Naive thymus-derived CD8-positive, alpha-beta T cell (primary cell): ENCODE data around the gene GNAT1. TPM values are rescaled to one million over a fixed set of nuclear protein-coding genes. Genes with fewer than 3 reads are reported as not detected.

Experiments used
- ATAC-seq, 2 donors: fragments of 150-1000 bp; cut with Tn5 transposase in 1 of 2; sonication (Bioruptor Pico), chemical (Tn5 transposase) in 1 of 2; 1 replicate in 1 of 2; 2 replicates in 1 of 2; pipeline ENCODE4 v1.10.0; 2021; ENCODE audit warnings: mild to moderate bottlenecking in 2 of 2, moderate library complexity in 2 of 2
- POLR2A ChIA-PET: fragments of 350-600 bp; sonication (Branson Sonifier 250); formaldehyde crosslinking; loops from one replicate; lab custom pipeline; 2021; ENCODE audit warnings: antibody characterized with exemption; lab: Charles Lee
- DNase-seq, 10 donors: peaks; one replicate each; pipeline versions ENCODE4 v3.0.0 to v3.0.0-alpha.2; 2020 to 2022
- H3K27ac Mint-ChIP-seq, 10 donors: one replicate each; pipeline ENCODE4 v1.8.0; 2020 to 2022; ENCODE audit warnings: mild to moderate bottlenecking in 10 of 10, mixed read lengths in 10 of 10, moderate library complexity in 4 of 10, inconsistent platforms in 1 of 10
- H3K27me3 Mint-ChIP-seq, 5 donors: one replicate each; pipeline ENCODE4 v1.8.0; 2021 to 2022; ENCODE audit warnings: mixed read lengths in 5 of 5
- H3K36me3 Mint-ChIP-seq, 3 donors: one replicate each; pipeline ENCODE4 v1.8.0; 2020 to 2022; ENCODE audit warnings: mixed read lengths in 3 of 3, mild to moderate bottlenecking in 2 of 3, inconsistent platforms in 1 of 3
- H3K4me1 Mint-ChIP-seq, 4 donors: one replicate each; pipeline ENCODE4 v1.8.0; 2021 to 2022; ENCODE audit warnings: mixed read lengths in 4 of 4
- H3K4me3 Mint-ChIP-seq, 10 donors: one replicate each; pipeline ENCODE4 v1.8.0; 2020 to 2022; ENCODE audit warnings: mild to moderate bottlenecking in 10 of 10, mixed read lengths in 10 of 10, moderate library complexity in 6 of 10, inconsistent platforms in 1 of 10
- H3K9me3 Mint-ChIP-seq, 9 donors: one replicate each; pipeline ENCODE4 v1.8.0; 2020 to 2022; ENCODE audit warnings: mixed read lengths in 9 of 9, mild to moderate bottlenecking in 3 of 9, inconsistent platforms in 1 of 9, moderate library complexity in 1 of 9
- polyA plus RNA-seq, 3 donors: library from polyadenylated mRNA; unstranded; fragments of 300-500 nt; fragmentation: Illumina TruSeq; gene quantifications; one replicate each; pipeline ENCODE4 v1.2.3, GENCODE V29; 2021
- total RNA-seq, 8 experiments: library from RNA in 2 of 8; stranded (reverse) in 2 of 8; gene quantifications; one replicate each; pipeline ENCODE4 v1.2.3 and lab custom pipeline; 2021 to 2026

GNAT1 gene
- total and polyA plus RNA-seq, 5 experiments from 2014 or later = not detected

- ATAC-seq (no peak), DNase-seq (no peak)
- Mint-ChIP-seq H3K9me3 (no peaks in the 10 kb centered on the region), H3K4me1 (peaks cover 0 to 2% (median 2%) of the 10 kb centered on the region in 4 donors), H3K4me3 (no peak overlapping the region), H3K36me3 (no peaks in the 10 kb centered on the region), H3K27me3 (peaks cover 2 to 10% (median 3%) of the 10 kb centered on the region in 5 donors), H3K27ac (no peak overlapping the region)
- POLR2A ChIA-PET = no interaction called here
Measured at GRCh38 chr3:50187750-50188149, 3.7 kb upstream of the GNAT1 start.

GRCh38 chr3:50189274-50189673 is 2.1 kb upstream of the GNAT1 start:
- POLR2A ChIA-PET = no interaction called here
- H3K36me3 Mint-ChIP-seq = no peaks in the 10 kb centered on the region
- H3K4me3 Mint-ChIP-seq = no peak overlapping the region
- ATAC-seq = no peak
- DNase-seq = peak in 3 of 10 donors; percentile 17 to 23 (median 19)
- no peaks in the 10 kb centered on the region for H3K9me3 Mint-ChIP-seq
- H3K4me1 Mint-ChIP-seq = peaks cover 4 to 8% (median 5%) of the 10 kb centered on the region in 4 donors
- H3K27me3 Mint-ChIP-seq = peaks cover 0 to 13% (median 3%) of the 10 kb centered on the region in 5 donors
- H3K27ac Mint-ChIP-seq = no peak overlapping the region

- no peak overlapping the region for H3K27ac Mint-ChIP-seq
- peaks cover 0 to 17% (median 4%) of the 10 kb centered on the region in 5 donors for H3K27me3 Mint-ChIP-seq
- no peaks in the 10 kb centered on the region for H3K9me3 Mint-ChIP-seq
- DNase-seq (no peak), ATAC-seq (no peak)
- no peak overlapping the region for H3K4me3 Mint-ChIP-seq
- POLR2A ChIA-PET = no interaction called here
- no peaks in the 10 kb centered on the region for H3K36me3 Mint-ChIP-seq
- peaks cover 4 to 14% (median 11%) of the 10 kb centered on the region in 4 donors for H3K4me1 Mint-ChIP-seq
Measured at GRCh38 chr3:50189989-50190388, 1.4 kb upstream of the GNAT1 start.

- no peaks in the 10 kb centered on the region for H3K36me3 Mint-ChIP-seq
- DNase-seq (no peak), ATAC-seq (no peak)
- H3K9me3 Mint-ChIP-seq = no peaks in the 10 kb centered on the region
- peaks cover 0 to 17% (median 5%) of the 10 kb centered on the region in 5 donors for H3K27me3 Mint-ChIP-seq
- POLR2A ChIA-PET = interaction anchor here (0.6 to 5.5 kb wide), 3 partner anchors 35 to 472 kb away, joined by 4 to 48 read pairs (median 12); no protein-coding TSS in a partner anchor
- no peak overlapping the region for H3K27ac Mint-ChIP-seq
- peaks cover 4 to 15% (median 11%) of the 10 kb centered on the region in 4 donors for H3K4me1 Mint-ChIP-seq
- no peak overlapping the region for H3K4me3 Mint-ChIP-seq
Measured at GRCh38 chr3:50192124-50192523, 714 bp downstream of the GNAT1 start.

GRCh38 chr3:50192689-50193141 is 1.3 kb downstream of the GNAT1 start:
- Mint-ChIP-seq H3K27me3 (peaks cover 0 to 17% (median 5%) of the 10 kb centered on the region in 5 donors), H3K27ac (peak overlapping the region in 6 of 10 donors; percentile 13 to 84 (median 74)), H3K9me3 (no peaks in the 10 kb centered on the region), H3K36me3 (no peaks in the 10 kb centered on the region), H3K4me3 (peak overlapping the region in 9 of 10 donors; percentile 19 to 72 (median 54)), H3K4me1 (peaks cover 4 to 15% (median 11%) of the 10 kb centered on the region in 4 donors)
- DNase-seq = peak; percentile 71 to 91 (median 84)
- ATAC-seq = peak; percentile 26 to 47
- POLR2A ChIA-PET = interaction anchor here (0.6 to 5.5 kb wide), 3 partner anchors 34 to 472 kb away, joined by 4 to 48 read pairs (median 12); no protein-coding TSS in a partner anchor

GRCh38 chr3:50193286-50193685 is 1.9 kb downstream of the GNAT1 start:
- no peak for DNase-seq
- H3K4me1 Mint-ChIP-seq = peaks cover 4 to 15% (median 11%) of the 10 kb centered on the region in 4 donors
- H3K9me3 Mint-ChIP-seq = no peaks in the 10 kb centered on the region
- no peak for ATAC-seq
- H3K27me3 Mint-ChIP-seq = peaks cover 0 to 17% (median 5%) of the 10 kb centered on the region in 5 donors
- H3K36me3 Mint-ChIP-seq = no peaks in the 10 kb centered on the region
- H3K4me3 Mint-ChIP-seq = peak overlapping the region in 1 of 10 donors; percentile 19
- no peak overlapping the region for H3K27ac Mint-ChIP-seq
- POLR2A ChIA-PET = interaction anchor here (0.5 to 5.5 kb wide), 5 partner anchors 11 to 79 kb away, joined by 3 to 48 read pairs (median 7); partner anchors contain the start of gene SLC38A3

GRCh38 chr3:50193746-50194127 is 2.3 kb downstream of the GNAT1 start:
- peak in 1 of 10 donors; percentile 60 for DNase-seq
- H3K27ac Mint-ChIP-seq = peak overlapping the region in 3 of 10 donors; percentile 48 to 83 (median 69)
- POLR2A ChIA-PET = interaction anchor here (0.5 to 5.5 kb wide), 8 partner anchors 11 to 131 kb away, joined by 3 to 48 read pairs (median 6); partner anchors contain the start of gene SLC38A3
- peak overlapping the region in 7 of 10 donors; percentile 15 to 74 (median 44) for H3K4me3 Mint-ChIP-seq
- peaks cover 0 to 17% (median 5%) of the 10 kb centered on the region in 5 donors for H3K27me3 Mint-ChIP-seq
- H3K4me1 Mint-ChIP-seq = peaks cover 4 to 15% (median 11%) of the 10 kb centered on the region in 4 donors
- ATAC-seq = no peak
- H3K36me3 Mint-ChIP-seq = no peaks in the 10 kb centered on the region
- no peaks in the 10 kb centered on the region for H3K9me3 Mint-ChIP-seq

- H3K4me1 Mint-ChIP-seq = peaks cover 4 to 15% (median 11%) of the 10 kb centered on the region in 4 donors
- DNase-seq (peak; percentile 78 to 94 (median 90)), ATAC-seq (peak; percentile 88 to 90)
- POLR2A ChIA-PET = interaction anchor here (1.0 to 5.5 kb wide), 9 partner anchors 10 to 130 kb away, joined by 3 to 48 read pairs (median 4); partner anchors contain the start of gene SLC38A3
- peak overlapping the region; percentile 44 to 84 (median 68) for H3K4me3 Mint-ChIP-seq
- no peaks in the 10 kb centered on the region for H3K36me3 Mint-ChIP-seq
- H3K9me3 Mint-ChIP-seq = no peaks in the 10 kb centered on the region
- H3K27me3 Mint-ChIP-seq = peaks cover 0 to 21% (median 7%) of the 10 kb centered on the region in 5 donors
- peak overlapping the region in 8 of 10 donors; percentile 60 to 93 (median 83) for H3K27ac Mint-ChIP-seq
Measured at GRCh38 chr3:50194128-50194902, 2.9 kb downstream of the GNAT1 start.

GRCh38 chr3:50194903-50195500 is 3.6 kb downstream of the GNAT1 start:
- Mint-ChIP-seq H3K36me3 (no peaks in the 10 kb centered on the region), H3K4me1 (peaks cover 4 to 15% (median 11%) of the 10 kb centered on the region in 4 donors), H3K4me3 (peak overlapping the region; percentile 36 to 79 (median 66)), H3K9me3 (no peaks in the 10 kb centered on the region), H3K27me3 (peaks cover 0 to 21% (median 7%) of the 10 kb centered on the region in 5 donors), H3K27ac (peak overlapping the region in 8 of 10 donors; percentile 55 to 93 (median 80))
- POLR2A ChIA-PET = interaction anchor here (0.9 to 5.5 kb wide), 8 partner anchors 10 to 129 kb away, joined by 3 to 48 read pairs (median 3); partner anchors contain the start of gene SLC38A3
- ATAC-seq (peak; percentile 55 to 85), DNase-seq (peak in 1 of 10 donors; percentile 52)

GRCh38 chr3:50195501-50196252 is 4.3 kb downstream of the GNAT1 start:
- DNase-seq = peak in 1 of 10 donors; percentile 59
- peaks cover 4 to 15% (median 11%) of the 10 kb centered on the region in 4 donors for H3K4me1 Mint-ChIP-seq
- peak overlapping the region in 3 of 10 donors; percentile 29 to 63 (median 62) for H3K4me3 Mint-ChIP-seq
- H3K9me3 Mint-ChIP-seq = no peaks in the 10 kb centered on the region
- peak overlapping the region in 4 of 10 donors; percentile 6 to 73 (median 64) for H3K27ac Mint-ChIP-seq
- H3K27me3 Mint-ChIP-seq = peaks cover 4 to 22% (median 8%) of the 10 kb centered on the region in 5 donors
- H3K36me3 Mint-ChIP-seq = no peaks in the 10 kb centered on the region
- ATAC-seq = no peak
- POLR2A ChIA-PET = interaction anchor here (0.9 to 5.5 kb wide), 4 partner anchors 23 to 51 kb away, joined by 3 to 48 read pairs (median 3); no protein-coding TSS in a partner anchor

GRCh38 chr3:50196253-50196801 is 4.9 kb downstream of the GNAT1 start:
- ATAC-seq (no peak), DNase-seq (peak in 1 of 10 donors; percentile 9)
- peaks cover 6 to 15% (median 11%) of the 10 kb centered on the region in 4 donors for H3K4me1 Mint-ChIP-seq
- POLR2A ChIA-PET = interaction anchor here (0.9 to 1.3 kb wide), 2 partner anchors 23 to 50 kb away, joined by 3 read pairs; no protein-coding TSS in a partner anchor
- H3K27me3 Mint-ChIP-seq = peaks cover 11 to 28% (median 13%) of the 10 kb centered on the region in 5 donors
- peak overlapping the region in 3 of 10 donors; percentile 7 to 87 (median 9) for H3K27ac Mint-ChIP-seq
- no peak overlapping the region for H3K4me3 Mint-ChIP-seq
- H3K36me3 Mint-ChIP-seq = no peaks in the 10 kb centered on the region
- no peaks in the 10 kb centered on the region for H3K9me3 Mint-ChIP-seq
